RCC 7860 (cell line): Measurements from ENCODE around the gene NEK2.

Experiments used
- DNase-seq: peaks from one replicate; pipeline ENCODE4 v3.0.0-alpha.2; 2015; ENCODE audit warnings: low spot score
- FAIRE-seq: peaks from 2 replicates; lab custom pipeline; 2012; peaks lifted over from hg19 to GRCh38; lab: Jason Lieb, UNC

The NEK2 gene

GRCh38 chr1:211613108-211613947 is 62.1 kb downstream of the NEK2 start:
- peak; percentile 77 for FAIRE-seq
- peak; percentile 84 for DNase-seq

- FAIRE-seq (no peak), DNase-seq (no peak)
These were observed 62.7 kb downstream of the NEK2 start for GRCh38 chr1:211612786-211613107.
